HepG2 (cell line): ENCODE measurements around the gene CORO7. TPM values are rescaled to one million over a fixed set of nuclear protein-coding genes. Genes with fewer than 3 reads are reported as not detected.

Source experiments
- ETV5 ChIP-seq: IDR thresholded peaks from 2 replicates; pipeline ENCODE4 v1.6.1; 2018; ENCODE audit warnings: missing biosample characterization, missing genetic modification reagents, inconsistent platforms, borderline replicate concordance
- FOXA3 ChIP-seq: IDR thresholded peaks from 2 replicates; pipeline ENCODE4 v1.6.1; 2016; ENCODE audit warnings: missing genetic modification reagents, missing compliant biosample characterization
- FOXP1 ChIP-seq, 2 experiments: fragments of 450-650 bp in 1 of 2; IDR thresholded peaks; 2 replicates each; pipeline ENCODE4 v1.6.1; 2017 to 2018; ENCODE audit warnings: antibody characterized with exemption in 1 of 2
- HDAC2 ChIP-seq: sonication (generic); formaldehyde crosslinking; IDR thresholded peaks from 2 replicates; pipeline ENCODE4 v1.4.0; 2020; ENCODE audit warnings: missing genetic modification reagents
- MEIS2 ChIP-seq: sonication (generic); formaldehyde crosslinking; IDR thresholded peaks from 2 replicates; pipeline ENCODE4 v1.9.0; 2021; ENCODE audit warnings: mild to moderate bottlenecking, missing genetic modification reagents
- MIXL1 ChIP-seq: IDR thresholded peaks from 2 replicates; pipeline ENCODE4 v1.6.1; 2016
- ONECUT2 ChIP-seq: sonication (generic); formaldehyde crosslinking; IDR thresholded peaks from 2 replicates; pipeline ENCODE4 v1.4.0; 2020; ENCODE audit warnings: missing genetic modification reagents
- RARA ChIP-seq: IDR thresholded peaks from 2 replicates; pipeline ENCODE4 v1.6.1; 2016; ENCODE audit warnings: missing genetic modification reagents, missing compliant biosample characterization
- TFAP4 ChIP-seq: sonication (generic); IDR thresholded peaks from 2 replicates; pipeline ENCODE4 v1.6.1; 2016; ENCODE audit warnings: low read depth, borderline replicate concordance
- ZNF609 ChIP-seq: sonication (generic); formaldehyde crosslinking; IDR thresholded peaks from 2 replicates; pipeline ENCODE4 v1.4.0; 2020; ENCODE audit warnings: mild to moderate bottlenecking, missing genetic modification reagents, borderline replicate concordance
- polyA plus RNA-seq, 8 experiments: library from polyadenylated mRNA; depleted of rRNA in 3 of 8; stranded (reverse) in 7 of 8; unstranded in 1 of 8; fragments of >200 nt; fragmentation: Illumina TruSeq in 4 of 8; extraction: Trizol in 4 of 8; gene quantifications; 2 replicates each; pipeline versions ENCODE4 v1.2.1 to v1.2.3, GENCODE V29; 2011 to 2016; ENCODE audit warnings: low read depth in 4 of 8, missing spikeins in 1 of 8, mixed read lengths in 1 of 8; ENCODE audit not compliant: insufficient read depth in 1 of 8
- total RNA-seq, 5 experiments: library from RNA; depleted of rRNA; stranded (reverse); fragments of >200 nt; fragmentation: Illumina TruSeq; extraction: Trizol; gene quantifications; 2 replicates each; pipeline ENCODE4 v1.2.3, GENCODE V29; 2016; ENCODE audit warnings: low read depth in 1 of 5
- TF ChIP-seq, protein P1 (sequence below): sonication (generic); formaldehyde crosslinking; conservative IDR thresholded peaks from 2 replicates; pipeline ENCODE4 v1.4.0; 2020; ENCODE audit warnings: mild to moderate bottlenecking, missing genetic modification reagents, moderate library complexity
- TF ChIP-seq, protein P2 (sequence below): IDR thresholded peaks from 2 replicates; pipeline ENCODE4 v1.6.1; 2016; ENCODE audit warnings: low read depth
- TF ChIP-seq, protein P3 (sequence below): sonication (generic); formaldehyde crosslinking; IDR thresholded peaks from 2 replicates; pipeline ENCODE4 v1.4.0; 2020; ENCODE audit warnings: missing genetic modification reagents

CORO7 gene
- total and polyA plus RNA-seq, 2 of the 13 experiments (the other 11 are each of a cell fraction or from before 2014, with no cell fraction given), result 9.9 to 14.3 TPM

DNA sequence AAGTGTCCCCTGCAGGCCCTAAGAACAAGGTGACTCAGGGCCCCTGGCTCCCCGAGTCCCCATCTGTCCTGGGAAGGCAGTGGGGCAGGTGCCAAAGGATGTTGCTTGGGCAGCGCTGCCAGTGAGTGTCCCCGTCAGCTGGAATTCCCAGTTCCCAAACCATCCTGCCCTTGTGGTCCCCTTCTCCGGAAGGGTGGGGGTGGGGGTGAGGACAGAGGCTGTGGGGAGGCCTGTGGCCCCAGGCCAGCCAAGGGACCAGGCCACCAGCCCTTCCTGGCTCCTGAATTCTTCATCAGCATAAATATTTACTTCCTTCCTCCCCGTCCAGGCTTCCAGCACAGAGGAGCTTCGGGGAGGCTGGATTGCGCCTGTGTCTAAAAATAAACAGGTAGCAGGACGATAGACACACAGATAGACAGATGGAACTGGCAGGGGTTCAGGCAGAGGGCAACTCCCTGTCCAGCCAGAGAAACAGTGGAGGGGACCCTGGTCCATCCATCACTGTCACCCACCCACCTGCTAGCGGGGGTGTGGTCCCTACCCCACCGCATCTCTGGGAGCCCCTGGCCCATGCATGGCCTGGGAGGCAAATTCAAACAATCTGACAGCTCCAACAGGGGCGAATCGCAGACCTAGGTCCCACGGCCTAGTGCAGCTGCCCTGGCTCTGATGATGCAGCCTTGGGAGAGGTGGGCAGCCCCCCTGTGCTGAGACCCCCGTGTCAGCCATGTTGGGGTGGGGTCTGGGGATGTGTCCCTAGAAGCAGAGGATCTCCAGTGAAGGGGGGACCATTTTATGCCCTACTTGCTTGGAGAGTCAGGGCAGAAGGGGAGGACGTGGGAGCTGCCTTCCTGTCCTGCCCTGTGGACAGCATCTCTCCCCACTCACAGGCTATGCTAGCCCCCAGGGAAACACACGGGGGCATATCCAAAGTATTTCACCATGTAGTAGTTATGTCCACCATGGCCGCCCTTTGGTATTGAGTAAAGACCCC is 87.3 kb downstream of the CORO7 start (continued):
- TF ChIP-seq FOXP1 (IDR thresholded peaks at IDR 0.05), result no peak
- TF ChIP-seq FOXP1 (CRISPR knock-in tag; IDR thresholded peaks at IDR 0.05), result 0 out of 2 replicates have a peak, but pooled peaks have one; percentile 12
- TF ChIP-seq MEIS2 (CRISPR knock-in tag), result peak; percentile 55; the same call in 1 of the 2 replicates
- TF ChIP-seq ONECUT2 (CRISPR knock-in tag), result no peak
- peak; percentile 74 for TF ChIP-seq RARA (CRISPR knock-in tag)
- peak; percentile 8; the same call in 1 of the 2 replicates for TF ChIP-seq TFAP4
- no peak for TF ChIP-seq MIXL1
- TF ChIP-seq HDAC2 (CRISPR knock-in tag), result no peak
- TF ChIP-seq, protein P1, sequence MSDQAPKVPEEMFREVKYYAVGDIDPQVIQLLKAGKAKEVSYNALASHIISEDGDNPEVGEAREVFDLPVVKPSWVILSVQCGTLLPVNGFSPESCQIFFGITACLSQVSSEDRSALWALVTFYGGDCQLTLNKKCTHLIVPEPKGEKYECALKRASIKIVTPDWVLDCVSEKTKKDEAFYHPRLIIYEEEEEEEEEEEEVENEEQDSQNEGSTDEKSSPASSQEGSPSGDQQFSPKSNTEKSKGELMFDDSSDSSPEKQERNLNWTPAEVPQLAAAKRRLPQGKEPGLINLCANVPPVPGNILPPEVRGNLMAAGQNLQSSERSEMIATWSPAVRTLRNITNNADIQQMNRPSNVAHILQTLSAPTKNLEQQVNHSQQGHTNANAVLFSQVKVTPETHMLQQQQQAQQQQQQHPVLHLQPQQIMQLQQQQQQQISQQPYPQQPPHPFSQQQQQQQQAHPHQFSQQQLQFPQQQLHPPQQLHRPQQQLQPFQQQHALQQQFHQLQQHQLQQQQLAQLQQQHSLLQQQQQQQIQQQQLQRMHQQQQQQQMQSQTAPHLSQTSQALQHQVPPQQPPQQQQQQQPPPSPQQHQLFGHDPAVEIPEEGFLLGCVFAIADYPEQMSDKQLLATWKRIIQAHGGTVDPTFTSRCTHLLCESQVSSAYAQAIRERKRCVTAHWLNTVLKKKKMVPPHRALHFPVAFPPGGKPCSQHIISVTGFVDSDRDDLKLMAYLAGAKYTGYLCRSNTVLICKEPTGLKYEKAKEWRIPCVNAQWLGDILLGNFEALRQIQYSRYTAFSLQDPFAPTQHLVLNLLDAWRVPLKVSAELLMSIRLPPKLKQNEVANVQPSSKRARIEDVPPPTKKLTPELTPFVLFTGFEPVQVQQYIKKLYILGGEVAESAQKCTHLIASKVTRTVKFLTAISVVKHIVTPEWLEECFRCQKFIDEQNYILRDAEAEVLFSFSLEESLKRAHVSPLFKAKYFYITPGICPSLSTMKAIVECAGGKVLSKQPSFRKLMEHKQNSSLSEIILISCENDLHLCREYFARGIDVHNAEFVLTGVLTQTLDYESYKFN (CRISPR knock-in tag), result 0 out of 2 replicates have a peak, but pooled peaks have one; percentile 15
- TF ChIP-seq, protein P2, sequence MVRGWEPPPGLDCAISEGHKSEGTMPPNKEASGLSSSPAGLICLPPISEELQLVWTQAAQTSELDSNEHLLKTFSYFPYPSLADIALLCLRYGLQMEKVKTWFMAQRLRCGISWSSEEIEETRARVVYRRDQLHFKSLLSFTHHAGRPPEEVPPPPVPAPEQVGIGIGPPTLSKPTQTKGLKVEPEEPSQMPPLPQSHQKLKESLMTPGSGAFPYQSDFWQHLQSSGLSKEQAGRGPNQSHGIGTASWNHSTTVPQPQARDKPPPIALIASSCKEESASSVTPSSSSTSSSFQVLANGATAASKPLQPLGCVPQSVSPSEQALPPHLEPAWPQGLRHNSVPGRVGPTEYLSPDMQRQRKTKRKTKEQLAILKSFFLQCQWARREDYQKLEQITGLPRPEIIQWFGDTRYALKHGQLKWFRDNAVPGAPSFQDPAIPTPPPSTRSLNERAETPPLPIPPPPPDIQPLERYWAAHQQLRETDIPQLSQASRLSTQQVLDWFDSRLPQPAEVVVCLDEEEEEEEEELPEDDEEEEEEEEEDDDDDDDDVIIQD, result no peak
- TF ChIP-seq ZNF609, result no peak
- peak; percentile 34; the same call in 1 of the 2 replicates for TF ChIP-seq FOXA3
- peak; percentile 80; the same call in 1 of the 2 replicates for TF ChIP-seq ETV5 (CRISPR knock-in tag)
- TF ChIP-seq, protein P3, sequence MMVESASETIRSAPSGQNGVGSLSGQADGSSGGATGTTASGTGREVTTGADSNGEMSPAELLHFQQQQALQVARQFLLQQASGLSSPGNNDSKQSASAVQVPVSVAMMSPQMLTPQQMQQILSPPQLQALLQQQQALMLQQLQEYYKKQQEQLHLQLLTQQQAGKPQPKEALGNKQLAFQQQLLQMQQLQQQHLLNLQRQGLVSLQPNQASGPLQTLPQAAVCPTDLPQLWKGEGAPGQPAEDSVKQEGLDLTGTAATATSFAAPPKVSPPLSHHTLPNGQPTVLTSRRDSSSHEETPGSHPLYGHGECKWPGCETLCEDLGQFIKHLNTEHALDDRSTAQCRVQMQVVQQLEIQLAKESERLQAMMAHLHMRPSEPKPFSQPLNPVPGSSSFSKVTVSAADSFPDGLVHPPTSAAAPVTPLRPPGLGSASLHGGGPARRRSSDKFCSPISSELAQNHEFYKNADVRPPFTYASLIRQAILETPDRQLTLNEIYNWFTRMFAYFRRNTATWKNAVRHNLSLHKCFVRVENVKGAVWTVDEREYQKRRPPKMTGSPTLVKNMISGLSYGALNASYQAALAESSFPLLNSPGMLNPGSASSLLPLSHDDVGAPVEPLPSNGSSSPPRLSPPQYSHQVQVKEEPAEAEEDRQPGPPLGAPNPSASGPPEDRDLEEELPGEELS (CRISPR knock-in tag), result peak; percentile 64; the same call in 1 of the 2 replicates
